Upper lobe of left lung (tissue), 4 donors: ENCODE data around the gene XDH.

Experiments
- CTCF ChIP-seq, 6 experiments: fragments of 450-650 bp in 4 of 6; fragments of 200-600 bp in 2 of 6; sonication (generic) in 2 of 6; IDR thresholded peaks; one replicate each; pipeline ENCODE4 v1.5.1; 2016 to 2019; ENCODE audit warnings: antibody characterized with exemption in 6 of 6
- EP300 ChIP-seq, 4 donors: sonication (generic); formaldehyde crosslinking; IDR thresholded peaks; one replicate each; pipeline ENCODE4 v1.5.1; 2017; ENCODE audit warnings: antibody characterized with exemption in 4 of 4, control low read depth in 2 of 4
- POLR2A ChIP-seq, 4 donors: fragments of 450-650 bp; IDR thresholded peaks; one replicate each; pipeline ENCODE4 v1.5.1; 2016 to 2017; ENCODE audit warnings: antibody characterized with exemption in 4 of 4, mild to moderate bottlenecking in 2 of 4

- TF ChIP-seq CTCF (IDR thresholded peaks at IDR 0.05), result no peak
- no peak for TF ChIP-seq EP300 (IDR thresholded peaks at IDR 0.05)
- no peak for TF ChIP-seq POLR2A (IDR thresholded peaks at IDR 0.05)
These were observed 47.8 kb downstream of the XDH start for GRCh38 chr2:31366733-31367132.
